ENCODE data around the gene IDI1. TPM values are rescaled to one million over a fixed set of nuclear protein-coding genes. Genes with fewer than 3 reads are reported as not detected.
"Not testable (repeated sequence)": the region's sequence is repeated elsewhere in the genome, so short reads cannot be mapped to it uniquely, and the experiment has no call there.

The IDI1 gene
- total RNA-seq, 1 experiment from 2014 or later, result 71.8 TPM

GRCh38 chr10:1063232-1063865, 14.4 kb upstream of the IDI1 start:
- DNase-seq (ENCODE audit: low read depth), result no peak

- peak; percentile 12 for DNase-seq (ENCODE audit: low read depth)
Measured at GRCh38 chr10:1061930-1062774, 13.2 kb upstream of the IDI1 start.

- DNase-seq (ENCODE audit: low read depth), result no peak
Measured at GRCh38 chr10:1059902-1060301, 11.0 kb upstream of the IDI1 start.

- DNase-seq (ENCODE audit: low read depth), result no peak
Measured at GRCh38 chr10:1058017-1058416, 9.1 kb upstream of the IDI1 start.

- DNase-seq (ENCODE audit: low read depth), result no peak
Measured at GRCh38 chr10:1057106-1057657, 8.3 kb upstream of the IDI1 start.

GRCh38 chr10:1056326-1057105, 7.6 kb upstream of the IDI1 start, which contains the start of gene WDR37:
WDR37 (plus strand) TSS chr10:1056385; CDS start chr10:1072156, 15,771 bp downstream.
- peak; percentile 83 for DNase-seq (ENCODE audit: low read depth)

GRCh38 chr10:1054684-1055083, 5.8 kb upstream of the IDI1 start:
- no peak for DNase-seq (ENCODE audit: low read depth)

GRCh38 chr10:1050554-1050953, 1.6 kb upstream of the IDI1 start:
- DNase-seq (ENCODE audit: low read depth), result no peak

- no peak for DNase-seq (ENCODE audit: low read depth)
Measured at GRCh38 chr10:1050145-1050544, 1.2 kb upstream of the IDI1 start.

- DNase-seq (ENCODE audit: low read depth), result no peak
Measured at GRCh38 chr10:1049425-1049958, 573 bp upstream of the IDI1 start.

- no peak for DNase-seq (ENCODE audit: low read depth)
Measured at GRCh38 chr10:1048349-1048731, 579 bp downstream of the IDI1 start.

GRCh38 chr10:1047937-1048336, 982 bp downstream of the IDI1 start:
- no peak for DNase-seq (ENCODE audit: low read depth)

GRCh38 chr10:1045415-1045814, 3.5 kb downstream of the IDI1 start:
- DNase-seq (ENCODE audit: low read depth), result no peak

GRCh38 chr10:1044964-1045363, 4.0 kb downstream of the IDI1 start:
- DNase-seq (ENCODE audit: low read depth), result no peak

- DNase-seq (ENCODE audit: low read depth), result no peak
Measured at GRCh38 chr10:1044146-1044545, 4.8 kb downstream of the IDI1 start.

- DNase-seq (ENCODE audit: low read depth), result no peak
Measured at GRCh38 chr10:1043532-1043995, 5.4 kb downstream of the IDI1 start.

GRCh38 chr10:1041514-1041913, 7.4 kb downstream of the IDI1 start:
- DNase-seq (ENCODE audit: low read depth), result no peak

- DNase-seq (ENCODE audit: low read depth), result no peak
Measured at GRCh38 chr10:1040133-1040532, 8.8 kb downstream of the IDI1 start.

- not testable (repeated sequence) for DNase-seq (ENCODE audit: low read depth)
Measured at GRCh38 chr10:1038769-1039168, 10.2 kb downstream of the IDI1 start.

- no peak for DNase-seq (ENCODE audit: low read depth)
Measured at GRCh38 chr10:1037098-1037497, 11.8 kb downstream of the IDI1 start.

- peak; percentile 70 for DNase-seq (ENCODE audit: low read depth)
Measured at GRCh38 chr10:1036341-1036791, 12.6 kb downstream of the IDI1 start.

GRCh38 chr10:1035201-1035600, 13.7 kb downstream of the IDI1 start:
- no peak for DNase-seq (ENCODE audit: low read depth)
